ENCODE measurements around the gene ISCA2. TPM values are rescaled to one million over a fixed set of nuclear protein-coding genes. Genes with fewer than 3 reads are reported as not detected.

ISCA2 gene
- total RNA-seq, 1 donor from 2014 or later, result 14.8 TPM

GRCh38 chr14:74483321-74483720 is 10.2 kb upstream of the ISCA2 start:
- DNase-seq, result no peak

- no peak for DNase-seq
Measured at GRCh38 chr14:74486164-74486563, 7.4 kb upstream of the ISCA2 start.

GRCh38 chr14:74488786-74489397 is 4.7 kb upstream of the ISCA2 start:
- DNase-seq, result no peak

GRCh38 chr14:74490486-74490885 is 3.1 kb upstream of the ISCA2 start:
- no peak for DNase-seq

DNA sequence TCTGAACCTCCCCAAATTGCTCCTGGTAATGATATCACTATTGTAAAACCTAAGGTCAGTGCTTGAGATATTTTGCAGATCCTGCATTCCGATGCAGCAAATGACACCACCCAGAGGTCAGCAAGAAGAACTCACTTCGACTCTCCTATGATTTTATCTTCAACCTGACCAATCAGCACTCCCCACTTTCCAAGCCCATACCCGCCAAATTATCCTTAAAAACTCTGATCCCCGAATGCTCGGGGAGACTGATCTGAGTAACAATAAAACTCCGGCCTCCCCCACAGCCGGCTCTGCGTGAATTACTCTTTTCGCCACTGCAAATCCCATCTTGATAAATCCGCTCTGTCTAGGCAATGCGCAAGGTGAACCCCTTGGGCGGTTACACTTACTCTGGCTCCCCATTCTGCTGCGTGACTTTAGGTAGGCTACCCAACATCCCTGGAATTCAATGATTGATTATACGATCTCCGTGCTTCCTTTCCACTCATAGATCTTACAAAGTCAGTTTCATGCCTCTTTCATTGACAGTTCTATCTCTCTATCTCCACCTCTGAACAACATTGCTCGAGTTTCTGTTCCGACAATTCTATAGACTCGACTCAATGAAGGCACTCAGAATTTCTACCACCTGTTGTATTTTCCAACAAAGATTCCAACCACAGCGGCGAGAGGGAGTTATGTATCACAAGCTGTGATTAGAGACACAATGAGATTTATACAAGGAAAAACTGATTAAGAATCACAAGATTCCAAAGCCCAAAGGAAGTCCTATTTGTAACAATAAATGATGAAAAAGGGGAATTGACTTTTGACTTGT is 1.4 kb upstream of the ISCA2 start:
- peak; percentile 56 for DNase-seq

DNA sequence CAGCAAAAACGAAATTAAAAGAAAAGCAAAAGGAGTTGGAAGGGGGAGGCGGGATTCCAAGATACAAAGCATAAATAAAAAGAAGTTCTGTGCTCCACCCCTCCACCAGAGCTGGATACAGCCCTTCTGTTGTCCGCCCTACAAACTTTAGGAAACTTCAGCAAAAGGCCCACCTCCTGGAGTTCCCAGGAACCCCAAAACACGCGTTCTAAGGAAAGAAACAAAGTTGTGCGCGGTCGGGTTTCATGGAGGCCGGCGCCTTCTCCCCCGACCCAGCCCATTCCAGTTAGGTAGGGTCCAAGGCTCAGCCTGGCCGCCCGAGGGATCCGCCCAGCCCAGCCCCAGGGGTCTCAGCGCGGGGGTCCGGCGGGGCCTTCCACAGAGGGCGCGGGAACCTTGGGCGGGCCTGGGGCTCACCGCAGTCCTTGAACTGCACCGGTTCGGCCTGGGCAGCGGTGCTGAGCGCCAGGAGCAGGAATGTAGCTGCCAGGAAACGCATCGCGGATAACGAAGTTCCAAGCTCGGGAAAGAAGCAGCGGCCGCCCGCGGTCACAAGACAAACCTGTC is 706 bp upstream of the ISCA2 start, which contains the start of gene NPC2:
NPC2 (minus strand) TSS at position 530 of the 567 bp plus-strand sequence; CDS start at position 499, 31 bp downstream.
- no peak for DNase-seq

DNA sequence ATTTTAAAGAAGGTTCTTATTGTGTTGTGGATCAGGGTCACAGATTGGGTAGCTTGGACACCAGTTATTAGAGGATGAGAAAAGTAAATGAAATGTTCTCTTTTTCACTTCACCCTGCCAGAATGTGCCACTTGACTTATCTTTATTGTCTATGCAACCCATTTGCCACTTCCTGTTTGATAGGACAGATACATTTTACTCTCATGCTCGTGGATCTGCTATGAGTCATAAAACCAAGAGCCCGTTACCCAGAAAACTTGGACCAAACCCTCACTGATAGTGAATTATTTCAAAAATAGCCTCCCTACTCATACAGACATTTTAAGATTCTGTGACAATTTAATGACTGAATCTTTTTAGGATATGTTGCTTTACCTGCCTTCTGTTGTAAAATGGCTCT is 1.8 kb downstream of the ISCA2 start:
- DNase-seq, result no peak

GRCh38 chr14:74500417-74501134 is 7.0 kb downstream of the ISCA2 start:
- DNase-seq, result no peak

GRCh38 chr14:74501135-74501614 is 7.6 kb downstream of the ISCA2 start:
- peak; percentile 94 for DNase-seq

DNA sequence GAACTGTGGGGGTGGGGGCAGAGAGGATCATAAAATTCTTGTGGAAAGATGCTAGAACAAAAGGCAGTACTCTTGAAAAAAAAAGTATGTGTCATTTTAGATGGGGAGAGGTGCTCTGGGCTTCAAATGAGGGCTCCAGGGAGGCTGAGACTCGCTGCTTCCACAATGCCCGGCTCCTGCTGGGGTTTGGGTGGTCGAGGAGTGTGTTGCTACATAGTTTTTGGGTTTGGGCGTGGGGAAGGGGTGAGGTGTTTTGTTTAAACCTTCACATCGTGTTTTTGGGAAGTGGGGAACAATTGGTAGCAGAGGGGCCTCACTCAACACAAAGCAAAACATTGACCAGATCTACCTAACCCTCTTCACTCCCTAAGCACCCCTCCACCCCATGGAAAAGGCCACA is 8.1 kb downstream of the ISCA2 start:
- no peak for DNase-seq

- DNase-seq, result peak; percentile 59
Measured at GRCh38 chr14:74502236-74503019, 8.9 kb downstream of the ISCA2 start.

GRCh38 chr14:74503291-74503937 is 9.8 kb downstream of the ISCA2 start:
- DNase-seq, result no peak

GRCh38 chr14:74503938-74504335 is 10.4 kb downstream of the ISCA2 start:
- no peak for DNase-seq

DNA sequence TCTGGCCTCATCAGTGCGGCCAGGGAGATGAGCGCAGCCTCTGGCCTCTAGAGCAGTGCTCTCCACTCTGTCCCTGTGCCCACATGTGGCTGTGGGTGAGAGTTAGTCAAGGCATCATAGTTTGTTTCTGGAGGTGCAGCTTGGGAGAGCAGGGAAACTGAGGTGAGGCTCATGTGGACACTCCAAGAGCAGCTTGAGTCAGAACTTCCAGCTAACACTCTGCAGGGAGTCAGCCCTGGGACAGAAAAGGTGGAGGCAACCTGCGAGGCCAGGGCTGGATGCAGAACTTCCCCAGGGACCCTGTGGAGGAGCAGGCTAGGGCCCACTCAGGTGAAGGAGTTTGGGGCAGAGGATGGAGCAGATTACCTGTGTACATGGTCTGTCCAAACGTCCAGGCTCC is 10.8 kb downstream of the ISCA2 start:
- DNase-seq, result no peak

GRCh38 chr14:74504874-74505720 is 11.5 kb downstream of the ISCA2 start:
- DNase-seq, result no peak

GRCh38 chr14:74505831-74506230 is 12.3 kb downstream of the ISCA2 start:
- no peak for DNase-seq

- DNase-seq, result no peak
Measured at GRCh38 chr14:74506411-74506851, 12.9 kb downstream of the ISCA2 start.

DNA sequence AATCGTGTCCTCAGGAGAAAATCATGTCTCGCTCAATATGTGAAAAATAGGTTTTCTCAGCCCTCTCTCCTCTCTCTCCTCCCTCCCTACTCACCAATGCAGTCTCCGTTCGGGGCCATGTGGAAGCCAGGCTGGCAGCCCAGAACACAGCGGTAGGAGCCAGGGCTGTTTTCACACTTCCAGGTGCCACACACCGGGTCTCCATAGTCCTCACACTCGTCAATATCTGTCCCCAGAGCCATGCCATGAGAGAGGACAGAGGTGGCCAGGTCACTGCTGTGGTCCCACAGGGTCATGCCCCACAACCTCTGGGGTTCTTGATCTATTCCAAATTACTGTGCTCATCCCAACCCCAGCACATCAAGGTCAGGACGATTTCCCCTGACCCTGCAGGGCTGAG is 13.5 kb downstream of the ISCA2 start:
- no peak for DNase-seq

DNA sequence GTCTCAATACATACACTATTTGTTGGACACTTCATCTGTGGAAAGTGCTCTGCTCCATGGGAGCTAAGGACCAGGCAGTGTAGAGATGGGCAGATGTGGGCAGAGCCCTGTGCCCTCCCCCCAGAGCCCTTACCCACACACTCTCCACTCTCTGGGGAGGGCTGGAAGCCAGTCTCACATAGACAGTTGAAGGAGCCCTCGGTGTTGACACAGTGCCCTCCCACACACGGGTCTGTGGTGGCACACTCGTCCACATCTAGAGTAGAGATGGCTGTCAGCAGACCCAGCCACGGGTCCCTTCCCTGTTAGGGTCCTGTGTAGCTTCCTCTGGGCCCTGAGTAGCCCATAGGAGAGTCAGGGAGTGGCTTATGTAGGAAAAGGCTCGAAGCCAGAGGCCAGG is 14.3 kb downstream of the ISCA2 start:
- DNase-seq, result no peak

GRCh38 chr14:74508292-74508731 is 14.7 kb downstream of the ISCA2 start:
- no peak for DNase-seq

Data from tongue (tissue), 2 donors.